Right renal cortex interstitium (tissue), 3 donors: Measurements from ENCODE around the gene SPATS2L. TPM values are rescaled to one million over a fixed set of nuclear protein-coding genes. Genes with fewer than 3 reads are reported as not detected.

Experiments
- DNase-seq, 3 donors: peaks; one replicate each; pipeline ENCODE4 v3.0.0-alpha.2; 2013; ENCODE audit warnings: low read depth in 3 of 3, low spot score in 2 of 3
- polyA plus RNA-seq, 3 donors: library from polyadenylated mRNA; unstranded; fragments of 120-200 nt; gene quantifications; one replicate each; pipeline ENCODE4 v1.2.1, GENCODE V29; 2013; ENCODE audit not compliant: insufficient read length in 3 of 3

Gene SPATS2L
- polyA plus RNA-seq, 3 donors, result 128 to 148 (median 143) TPM

GRCh38 chr2:200459101-200459500 lies 152.6 kb downstream of the SPATS2L start:
- DNase-seq, result no peak

- DNase-seq, result no peak
These were observed 155.6 kb downstream of the SPATS2L start for GRCh38 chr2:200461846-200462710.

GRCh38 chr2:200463452-200463851 lies 157.0 kb downstream of the SPATS2L start:
- no peak for DNase-seq

- DNase-seq, result no peak
These were observed 160.2 kb downstream of the SPATS2L start for GRCh38 chr2:200466425-200467418.

GRCh38 chr2:200467806-200468681 lies 161.6 kb downstream of the SPATS2L start:
- no peak for DNase-seq

GRCh38 chr2:200469708-200470211 lies 163.3 kb downstream of the SPATS2L start:
- no peak for DNase-seq

- DNase-seq, result no peak
These were observed 163.7 kb downstream of the SPATS2L start for GRCh38 chr2:200470230-200470629.

- DNase-seq, result no peak
These were observed 164.9 kb downstream of the SPATS2L start for GRCh38 chr2:200471324-200471848.

GRCh38 chr2:200471928-200472645 lies 165.6 kb downstream of the SPATS2L start:
- no peak for DNase-seq

- no peak for DNase-seq
These were observed 166.5 kb downstream of the SPATS2L start for GRCh38 chr2:200472853-200473464.

GRCh38 chr2:200475795-200476194 lies 169.3 kb downstream of the SPATS2L start:
- no peak for DNase-seq

GRCh38 chr2:200476836-200477235 lies 170.3 kb downstream of the SPATS2L start:
- no peak for DNase-seq

GRCh38 chr2:200477667-200478131 lies 171.2 kb downstream of the SPATS2L start:
- no peak for DNase-seq

GRCh38 chr2:200479692-200480265 lies 173.3 kb downstream of the SPATS2L start:
- DNase-seq, result no peak

GRCh38 chr2:200482194-200482593 lies 175.7 kb downstream of the SPATS2L start:
- DNase-seq, result no peak

- DNase-seq, result no peak
These were observed 177.3 kb downstream of the SPATS2L start for GRCh38 chr2:200483729-200484198.

GRCh38 chr2:200484934-200485333 lies 178.4 kb downstream of the SPATS2L start:
- no peak for DNase-seq

- DNase-seq, result no peak
These were observed 180.0 kb downstream of the SPATS2L start for GRCh38 chr2:200486529-200486928.
